Fibroblast of pulmonary artery (primary cell): Measurements from ENCODE around the gene KATNIP.
A peak's percentile ranks its signal among the peaks of the same experiment; 100 is the strongest.

Experiments
- DNase-seq: peaks from one replicate; pipeline ENCODE4 v3.0.0-alpha.2; 2010; ENCODE audit warnings: low read depth
- H3K4me3 ChIP-seq: replicated peaks from 2 replicates; pipeline ENCODE4 v1.5.1; 2011; ENCODE audit warnings: low read depth, mild to moderate bottlenecking, control low read depth, low read length, moderate library complexity
- TF ChIP-seq, protein P1 (sequence below): IDR thresholded peaks from 2 replicates; pipeline ENCODE4 v1.5.1; 2011; ENCODE audit warnings: mild to moderate bottlenecking, control low read depth, low read length, inconsistent platforms; ENCODE audit errors: missing control alignments

Gene KATNIP

DNA sequence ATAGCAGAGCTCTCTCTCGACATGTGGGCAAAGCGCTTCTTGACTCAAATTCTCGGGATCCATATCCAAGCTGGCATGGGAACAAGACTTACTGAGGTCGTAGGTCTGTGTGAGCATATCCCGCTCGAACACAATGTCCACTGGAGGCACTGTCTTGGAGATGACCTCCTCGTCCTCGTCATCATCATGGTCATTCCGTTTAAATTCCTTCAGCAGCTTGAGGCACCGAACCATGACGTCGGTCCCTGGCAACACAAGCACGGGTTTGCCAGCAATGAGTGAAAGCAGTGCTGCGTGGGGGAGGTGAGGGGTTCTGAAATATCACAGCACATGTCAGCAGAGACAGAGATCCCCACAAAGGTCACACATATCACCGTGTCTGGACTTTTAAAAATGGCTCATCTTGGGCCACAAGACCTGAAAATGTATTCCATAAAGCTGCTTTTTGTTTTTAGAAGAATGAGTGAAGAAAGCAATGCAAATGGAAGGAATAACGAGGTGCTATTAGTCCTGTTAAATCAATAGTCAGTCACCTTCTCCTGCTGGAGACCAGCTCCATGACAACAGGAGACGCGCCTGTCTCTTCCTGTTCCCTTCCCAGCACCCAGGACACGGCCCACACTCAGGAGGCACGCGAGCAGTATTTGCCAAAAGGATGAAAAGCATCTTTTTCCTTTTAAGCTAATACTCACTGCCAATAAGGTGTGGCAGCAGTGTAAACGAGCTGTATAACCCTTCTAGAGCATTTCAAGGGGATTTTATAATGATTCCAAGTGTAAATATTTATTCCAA lies 38.1 kb upstream of the KATNIP start:
- peak; percentile 52 for DNase-seq
- TF ChIP-seq, protein P1, sequence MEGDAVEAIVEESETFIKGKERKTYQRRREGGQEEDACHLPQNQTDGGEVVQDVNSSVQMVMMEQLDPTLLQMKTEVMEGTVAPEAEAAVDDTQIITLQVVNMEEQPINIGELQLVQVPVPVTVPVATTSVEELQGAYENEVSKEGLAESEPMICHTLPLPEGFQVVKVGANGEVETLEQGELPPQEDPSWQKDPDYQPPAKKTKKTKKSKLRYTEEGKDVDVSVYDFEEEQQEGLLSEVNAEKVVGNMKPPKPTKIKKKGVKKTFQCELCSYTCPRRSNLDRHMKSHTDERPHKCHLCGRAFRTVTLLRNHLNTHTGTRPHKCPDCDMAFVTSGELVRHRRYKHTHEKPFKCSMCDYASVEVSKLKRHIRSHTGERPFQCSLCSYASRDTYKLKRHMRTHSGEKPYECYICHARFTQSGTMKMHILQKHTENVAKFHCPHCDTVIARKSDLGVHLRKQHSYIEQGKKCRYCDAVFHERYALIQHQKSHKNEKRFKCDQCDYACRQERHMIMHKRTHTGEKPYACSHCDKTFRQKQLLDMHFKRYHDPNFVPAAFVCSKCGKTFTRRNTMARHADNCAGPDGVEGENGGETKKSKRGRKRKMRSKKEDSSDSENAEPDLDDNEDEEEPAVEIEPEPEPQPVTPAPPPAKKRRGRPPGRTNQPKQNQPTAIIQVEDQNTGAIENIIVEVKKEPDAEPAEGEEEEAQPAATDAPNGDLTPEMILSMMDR: no peak
- no peak overlapping the region for H3K4me3 ChIP-seq

DNA sequence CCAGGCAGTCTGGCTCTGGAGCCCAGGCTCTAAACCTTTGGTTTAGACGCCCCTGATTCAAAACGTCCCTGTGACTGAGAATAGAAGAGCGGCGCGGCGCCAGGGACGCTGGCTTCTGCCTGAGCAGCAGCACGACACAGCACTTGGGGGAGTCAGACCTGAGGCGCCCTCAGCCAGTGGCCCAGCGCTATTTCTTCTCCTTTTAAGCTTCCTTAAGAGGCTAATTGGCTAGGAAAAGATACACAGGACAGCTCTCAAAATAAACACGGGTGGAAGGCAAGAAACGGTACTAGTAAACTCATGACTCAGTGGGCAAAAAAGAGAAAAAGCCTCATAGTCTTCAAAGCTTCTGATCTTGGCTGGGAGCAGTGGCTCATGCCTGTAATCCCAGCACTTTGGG lies 35.1 kb upstream of the KATNIP start:
- TF ChIP-seq, protein P1: no peak
- H3K4me3 ChIP-seq: no peak overlapping the region
- DNase-seq: no peak

DNA sequence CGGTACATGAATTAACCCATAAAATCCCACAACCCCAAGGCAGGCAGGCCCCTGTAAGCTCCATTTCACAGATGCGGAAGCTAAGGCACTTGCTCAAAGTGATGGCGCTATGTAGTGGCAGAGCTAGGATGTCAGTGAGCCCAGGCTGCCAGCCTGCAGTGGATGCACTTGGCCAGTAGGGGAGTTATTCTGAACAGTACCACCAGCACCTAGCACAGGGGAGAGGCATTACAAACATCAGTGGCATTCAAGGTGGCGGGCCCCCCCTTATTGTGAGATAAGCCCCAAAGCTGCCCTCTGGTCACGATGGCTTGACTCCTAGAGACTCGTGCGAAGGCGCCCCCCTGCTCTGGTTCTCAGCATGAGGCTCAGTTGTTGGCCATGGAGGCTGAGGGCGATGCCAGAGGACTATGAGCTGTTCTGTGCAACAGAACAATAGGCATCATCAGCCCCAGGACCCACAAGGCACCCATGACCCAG lies 34.0 kb upstream of the KATNIP start:
- no peak overlapping the region for H3K4me3 ChIP-seq
- TF ChIP-seq, protein P1: peak; percentile 73
- peak; percentile 33 for DNase-seq

DNA sequence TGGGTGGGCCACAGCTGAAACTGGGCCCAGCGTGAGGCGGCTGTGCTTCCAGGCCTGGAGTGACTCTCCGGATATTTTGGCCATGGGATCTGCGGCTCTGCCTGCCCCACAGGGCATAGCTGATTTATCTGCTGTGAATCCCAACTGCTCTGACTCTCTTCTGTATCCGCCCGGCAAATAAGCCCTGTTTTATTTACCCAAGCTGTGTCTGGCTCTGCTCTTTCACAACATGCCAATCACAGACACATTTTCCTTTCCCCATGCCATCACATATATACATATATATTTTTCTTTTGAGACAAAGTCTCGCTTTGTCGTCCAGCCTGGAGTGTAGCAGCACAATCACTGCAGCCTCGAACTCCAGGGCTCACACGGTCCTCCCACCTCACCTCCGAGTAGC lies 33.6 kb upstream of the KATNIP start:
- H3K4me3 ChIP-seq: no peak overlapping the region
- TF ChIP-seq, protein P1: no peak
- no peak for DNase-seq

DNA sequence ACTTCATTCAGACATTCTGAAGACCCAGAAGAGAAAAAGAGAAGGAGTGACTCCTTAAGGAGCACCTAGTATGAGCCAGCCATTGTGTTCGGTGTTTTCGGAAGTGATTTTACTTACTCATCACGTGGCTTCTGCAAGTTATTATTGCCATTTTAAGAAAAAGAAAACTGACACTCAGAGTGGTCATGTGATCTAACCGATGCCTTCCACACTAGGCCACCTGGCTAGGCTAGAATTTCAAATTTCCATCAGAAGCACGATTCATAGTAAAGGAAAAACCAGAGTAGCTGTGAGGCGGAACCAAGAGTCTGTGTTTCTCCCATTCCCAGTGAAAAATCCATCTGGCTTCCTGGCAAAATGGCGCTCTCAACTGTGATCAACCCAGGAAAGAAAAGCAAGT lies 32.3 kb upstream of the KATNIP start:
- DNase-seq: no peak
- no peak overlapping the region for H3K4me3 ChIP-seq
- TF ChIP-seq, protein P1: no peak

DNA sequence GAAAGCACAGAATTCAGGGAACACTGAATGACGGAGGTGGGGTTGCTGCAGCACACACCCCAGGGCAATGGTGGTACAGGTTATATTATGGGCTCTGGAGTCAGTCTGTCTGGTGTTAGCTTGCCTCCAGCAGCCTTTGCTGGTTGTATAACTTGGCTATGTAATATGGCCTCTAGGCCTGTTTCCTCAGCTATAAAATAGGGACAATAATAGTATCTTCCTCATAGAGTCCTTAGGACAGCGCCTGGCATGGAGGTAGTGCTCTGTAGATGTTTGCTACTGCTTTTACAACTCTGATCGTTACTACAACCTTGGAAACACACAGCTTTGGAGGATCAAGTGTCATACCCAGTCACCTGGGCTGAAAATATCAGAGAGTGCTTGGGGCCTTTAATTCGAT lies 31.7 kb upstream of the KATNIP start:
- TF ChIP-seq, protein P1: no peak
- no peak for DNase-seq
- no peak overlapping the region for H3K4me3 ChIP-seq
